ENCODE data around the gene SEC23A.
A peak's percentile ranks its signal among the peaks of the same experiment; 100 is the strongest.

DNA sequence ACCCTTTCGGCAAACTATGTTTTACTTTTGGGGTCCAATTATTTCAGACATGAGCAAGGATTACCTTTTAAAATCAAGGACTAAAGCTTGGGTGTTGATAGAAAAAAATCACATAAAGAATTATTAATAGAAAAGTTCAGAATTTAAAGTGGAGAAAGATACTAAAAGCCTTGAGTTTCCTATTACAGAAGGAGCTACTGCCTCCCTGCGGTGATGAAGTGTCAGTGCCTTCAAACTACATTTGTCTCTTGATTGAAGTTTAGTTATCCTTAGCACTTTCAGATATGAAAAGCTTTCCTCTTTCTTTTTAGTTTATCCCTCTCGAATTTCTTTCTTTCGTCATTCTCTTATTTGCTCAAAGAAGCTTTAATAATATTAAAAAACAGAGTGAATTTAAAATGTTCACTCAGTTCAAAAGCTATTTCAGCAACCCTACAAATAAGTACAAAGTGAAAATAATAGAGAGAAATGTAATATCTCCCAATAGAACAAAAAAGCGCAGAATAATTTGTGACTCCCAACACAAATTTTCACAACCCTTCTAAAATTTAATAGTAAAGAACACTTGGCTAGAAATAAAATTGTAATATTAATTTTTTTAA is 87.6 kb downstream of the SEC23A start:
- TF ChIP-seq, protein P1, sequence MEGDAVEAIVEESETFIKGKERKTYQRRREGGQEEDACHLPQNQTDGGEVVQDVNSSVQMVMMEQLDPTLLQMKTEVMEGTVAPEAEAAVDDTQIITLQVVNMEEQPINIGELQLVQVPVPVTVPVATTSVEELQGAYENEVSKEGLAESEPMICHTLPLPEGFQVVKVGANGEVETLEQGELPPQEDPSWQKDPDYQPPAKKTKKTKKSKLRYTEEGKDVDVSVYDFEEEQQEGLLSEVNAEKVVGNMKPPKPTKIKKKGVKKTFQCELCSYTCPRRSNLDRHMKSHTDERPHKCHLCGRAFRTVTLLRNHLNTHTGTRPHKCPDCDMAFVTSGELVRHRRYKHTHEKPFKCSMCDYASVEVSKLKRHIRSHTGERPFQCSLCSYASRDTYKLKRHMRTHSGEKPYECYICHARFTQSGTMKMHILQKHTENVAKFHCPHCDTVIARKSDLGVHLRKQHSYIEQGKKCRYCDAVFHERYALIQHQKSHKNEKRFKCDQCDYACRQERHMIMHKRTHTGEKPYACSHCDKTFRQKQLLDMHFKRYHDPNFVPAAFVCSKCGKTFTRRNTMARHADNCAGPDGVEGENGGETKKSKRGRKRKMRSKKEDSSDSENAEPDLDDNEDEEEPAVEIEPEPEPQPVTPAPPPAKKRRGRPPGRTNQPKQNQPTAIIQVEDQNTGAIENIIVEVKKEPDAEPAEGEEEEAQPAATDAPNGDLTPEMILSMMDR (IDR thresholded peaks at IDR 0.05) = peak; percentile 55 to 84 (median 64)
- TF ChIP-seq POLR2A (IDR thresholded peaks at IDR 0.05) = no peak

Data from adrenal gland (tissue), 5 donors.